Measurements from ENCODE around the gene LINGO1. TPM values are rescaled to one million over a fixed set of nuclear protein-coding genes. Genes with fewer than 3 reads are reported as not detected.

Gene LINGO1
- total and polyA plus RNA-seq, 4 donors: 0.33 to 5.1 (median 0.88) TPM

- no peak overlapping the region for H3K9ac ChIP-seq (ENCODE audit: insufficient read depth in 1 of 2, low read length in 2 of 2)
- no peak for TF ChIP-seq CTCF (IDR thresholded peaks at IDR 0.05; ENCODE audit: control extremely low read depth, extremely low read depth)
- H3K36me3 ChIP-seq (ENCODE audit: control insufficient read depth in 4 of 4, insufficient read depth in 4 of 4, low read length in 4 of 4): no peaks in the 10 kb centered on the region
- H3K9me3 ChIP-seq (ENCODE audit: control insufficient read depth in 4 of 4, insufficient read depth in 3 of 4, low read length in 3 of 4): no peaks in the 10 kb centered on the region
- H3K4me3 ChIP-seq: no peak overlapping the region
- DNase-seq (no peak), ATAC-seq (ENCODE audit: insufficient read depth, low FRiP score) (no peak)
- peaks cover 0 to 7% (median 0%) of the 10 kb centered on the region in 5 donors for H3K4me1 ChIP-seq (ENCODE audit: control insufficient read depth in 5 of 5, insufficient read depth in 5 of 5, low read length in 5 of 5)
- no peak overlapping the region for H3K27ac ChIP-seq (ENCODE audit: low read depth in 1 of 2, low read length in 1 of 2)
- H3K27me3 ChIP-seq (ENCODE audit: control insufficient read depth in 3 of 3, insufficient read depth in 3 of 3, low read length in 2 of 3): no peaks in the 10 kb centered on the region
- 81 to 84% methylated on average over 5 of the region's 5 CpGs for WGBS, 2 donors
Observed at GRCh38 chr15:77664428-77664827, 31.7 kb upstream of the LINGO1 start.

- no peaks in the 10 kb centered on the region for H3K9me3 ChIP-seq (ENCODE audit: control insufficient read depth in 4 of 4, insufficient read depth in 3 of 4, low read length in 3 of 4)
- DNase-seq (no peak), ATAC-seq (ENCODE audit: insufficient read depth, low FRiP score) (no peak)
- H3K9ac ChIP-seq (ENCODE audit: insufficient read depth in 1 of 2, low read length in 2 of 2): no peak overlapping the region
- H3K36me3 ChIP-seq (ENCODE audit: control insufficient read depth in 4 of 4, insufficient read depth in 4 of 4, low read length in 4 of 4): no peaks in the 10 kb centered on the region
- H3K4me1 ChIP-seq (ENCODE audit: control insufficient read depth in 5 of 5, insufficient read depth in 5 of 5, low read length in 5 of 5): peaks cover 0 to 7% (median 0%) of the 10 kb centered on the region in 5 donors
- no peak overlapping the region for H3K4me3 ChIP-seq
- no peaks in the 10 kb centered on the region for H3K27me3 ChIP-seq (ENCODE audit: control insufficient read depth in 3 of 3, insufficient read depth in 3 of 3, low read length in 2 of 3)
- no peak overlapping the region for H3K27ac ChIP-seq (ENCODE audit: low read depth in 1 of 2, low read length in 1 of 2)
- WGBS, 2 donors: 70 to 72% methylated on average over 5 of the region's 5 CpGs
- TF ChIP-seq CTCF (IDR thresholded peaks at IDR 0.05; ENCODE audit: control extremely low read depth, extremely low read depth): no peak
Observed at GRCh38 chr15:77663256-77663655, 30.5 kb upstream of the LINGO1 start.

- H3K9ac ChIP-seq (ENCODE audit: insufficient read depth in 1 of 2, low read length in 2 of 2): no peak overlapping the region
- WGBS, 2 donors: 60% methylated on average over 12 of the region's 12 CpGs
- DNase-seq (peak; percentile 52 to 60 (median 58)), ATAC-seq (ENCODE audit: insufficient read depth, low FRiP score) (no peak)
- H3K9me3 ChIP-seq (ENCODE audit: control insufficient read depth in 4 of 4, insufficient read depth in 3 of 4, low read length in 3 of 4): peaks cover 0 to 10% (median 0%) of the 10 kb centered on the region in 4 donors
- TF ChIP-seq CTCF (IDR thresholded peaks at IDR 0.05; ENCODE audit: control extremely low read depth, extremely low read depth): no peak
- no peak overlapping the region for H3K27ac ChIP-seq (ENCODE audit: low read depth in 1 of 2, low read length in 1 of 2)
- peaks cover 0 to 7% (median 0%) of the 10 kb centered on the region in 5 donors for H3K4me1 ChIP-seq (ENCODE audit: control insufficient read depth in 5 of 5, insufficient read depth in 5 of 5, low read length in 5 of 5)
- no peaks in the 10 kb centered on the region for H3K27me3 ChIP-seq (ENCODE audit: control insufficient read depth in 3 of 3, insufficient read depth in 3 of 3, low read length in 2 of 3)
- H3K36me3 ChIP-seq (ENCODE audit: control insufficient read depth in 4 of 4, insufficient read depth in 4 of 4, low read length in 4 of 4): no peaks in the 10 kb centered on the region
- H3K4me3 ChIP-seq: no peak overlapping the region
Observed at GRCh38 chr15:77659350-77660321, 26.9 kb upstream of the LINGO1 start.
